Measurements from ENCODE around the gene RREB1. TPM values are rescaled to one million over a fixed set of nuclear protein-coding genes. Genes with fewer than 3 reads are reported as not detected.

RREB1 gene
- total and polyA plus RNA-seq, 2 experiments from 2014 or later, result 8.5 to 25.5 TPM

DNA sequence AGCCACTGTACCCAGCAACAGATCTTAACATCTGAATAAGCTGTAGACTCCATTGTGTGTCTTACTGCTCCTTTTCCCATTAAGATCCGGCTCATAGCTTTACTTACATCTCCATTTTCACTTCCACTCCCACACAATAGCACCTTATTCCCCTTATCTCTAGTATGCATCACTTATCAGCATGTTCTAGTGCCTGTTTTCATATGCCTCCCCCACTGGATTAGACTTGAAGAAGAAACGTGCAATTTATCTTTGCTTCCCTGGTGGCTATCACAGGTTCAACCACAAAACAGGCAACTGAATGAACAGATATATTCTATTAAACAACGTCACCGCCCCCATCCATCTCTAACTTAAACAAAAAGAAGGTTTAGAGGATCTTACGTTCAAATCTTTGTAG, 193.2 kb downstream of the RREB1 start:
- H3K27ac ChIP-seq (ENCODE audit: low read depth), result no peak overlapping the region
- Mint-ChIP-seq H3K27me3 (ENCODE audit: insufficient read depth, low read depth, poor library complexity) (no peaks in the 10 kb centered on the region), H3K4me3 (no peak overlapping the region), H3K9me3 (no peaks in the 10 kb centered on the region), H3K27ac (no peak overlapping the region), H3K4me1 (no peaks in the 10 kb centered on the region), H3K36me3 (ENCODE audit: low read depth) (peaks cover 85% of the 10 kb centered on the region)
- no peaks in the 10 kb centered on the region for H3K9me2 ChIP-seq (ENCODE audit: insufficient read depth)
- TF ChIP-seq ZNF114 (CRISPR knock-in tag; IDR thresholded peaks at IDR 0.05), result no peak
- TF ChIP-seq POLR2AphosphoS5 (IDR thresholded peaks at IDR 0.05; ENCODE audit: low read depth), result no peak
- TF ChIP-seq ETS1 (IDR thresholded peaks at IDR 0.05), result no peak
- TF ChIP-seq JUNB (IDR thresholded peaks at IDR 0.05; ENCODE audit: unreplicated experiment), result no peak
- TF ChIP-seq EZH2 (IDR thresholded peaks at IDR 0.05; ENCODE audit: low read depth, unreplicated experiment), result no peak
- TF ChIP-seq ZNF331 (CRISPR knock-in tag; IDR thresholded peaks at IDR 0.05; ENCODE audit: low read depth), result no peak
- TF ChIP-seq NANOG (IDR thresholded peaks at IDR 0.05; ENCODE audit: borderline replicate concordance), result no peak
- TF ChIP-seq STAT1 (IDR thresholded peaks at IDR 0.05; ENCODE audit: unreplicated experiment), result no peak
- TF ChIP-seq, protein P1, sequence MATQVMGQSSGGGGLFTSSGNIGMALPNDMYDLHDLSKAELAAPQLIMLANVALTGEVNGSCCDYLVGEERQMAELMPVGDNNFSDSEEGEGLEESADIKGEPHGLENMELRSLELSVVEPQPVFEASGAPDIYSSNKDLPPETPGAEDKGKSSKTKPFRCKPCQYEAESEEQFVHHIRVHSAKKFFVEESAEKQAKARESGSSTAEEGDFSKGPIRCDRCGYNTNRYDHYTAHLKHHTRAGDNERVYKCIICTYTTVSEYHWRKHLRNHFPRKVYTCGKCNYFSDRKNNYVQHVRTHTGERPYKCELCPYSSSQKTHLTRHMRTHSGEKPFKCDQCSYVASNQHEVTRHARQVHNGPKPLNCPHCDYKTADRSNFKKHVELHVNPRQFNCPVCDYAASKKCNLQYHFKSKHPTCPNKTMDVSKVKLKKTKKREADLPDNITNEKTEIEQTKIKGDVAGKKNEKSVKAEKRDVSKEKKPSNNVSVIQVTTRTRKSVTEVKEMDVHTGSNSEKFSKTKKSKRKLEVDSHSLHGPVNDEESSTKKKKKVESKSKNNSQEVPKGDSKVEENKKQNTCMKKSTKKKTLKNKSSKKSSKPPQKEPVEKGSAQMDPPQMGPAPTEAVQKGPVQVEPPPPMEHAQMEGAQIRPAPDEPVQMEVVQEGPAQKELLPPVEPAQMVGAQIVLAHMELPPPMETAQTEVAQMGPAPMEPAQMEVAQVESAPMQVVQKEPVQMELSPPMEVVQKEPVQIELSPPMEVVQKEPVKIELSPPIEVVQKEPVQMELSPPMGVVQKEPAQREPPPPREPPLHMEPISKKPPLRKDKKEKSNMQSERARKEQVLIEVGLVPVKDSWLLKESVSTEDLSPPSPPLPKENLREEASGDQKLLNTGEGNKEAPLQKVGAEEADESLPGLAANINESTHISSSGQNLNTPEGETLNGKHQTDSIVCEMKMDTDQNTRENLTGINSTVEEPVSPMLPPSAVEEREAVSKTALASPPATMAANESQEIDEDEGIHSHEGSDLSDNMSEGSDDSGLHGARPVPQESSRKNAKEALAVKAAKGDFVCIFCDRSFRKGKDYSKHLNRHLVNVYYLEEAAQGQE (IDR thresholded peaks at IDR 0.05; ENCODE audit: unreplicated experiment), result no peak
- TF ChIP-seq CREB1 (CRISPR knock-in tag; IDR thresholded peaks at IDR 0.05; ENCODE audit: low read depth), result no peak
- no peak for TF ChIP-seq CTCF (conservative IDR thresholded peaks at IDR 0.05; ENCODE audit: low read depth in 2 of 2)
- TF ChIP-seq, protein P2, sequence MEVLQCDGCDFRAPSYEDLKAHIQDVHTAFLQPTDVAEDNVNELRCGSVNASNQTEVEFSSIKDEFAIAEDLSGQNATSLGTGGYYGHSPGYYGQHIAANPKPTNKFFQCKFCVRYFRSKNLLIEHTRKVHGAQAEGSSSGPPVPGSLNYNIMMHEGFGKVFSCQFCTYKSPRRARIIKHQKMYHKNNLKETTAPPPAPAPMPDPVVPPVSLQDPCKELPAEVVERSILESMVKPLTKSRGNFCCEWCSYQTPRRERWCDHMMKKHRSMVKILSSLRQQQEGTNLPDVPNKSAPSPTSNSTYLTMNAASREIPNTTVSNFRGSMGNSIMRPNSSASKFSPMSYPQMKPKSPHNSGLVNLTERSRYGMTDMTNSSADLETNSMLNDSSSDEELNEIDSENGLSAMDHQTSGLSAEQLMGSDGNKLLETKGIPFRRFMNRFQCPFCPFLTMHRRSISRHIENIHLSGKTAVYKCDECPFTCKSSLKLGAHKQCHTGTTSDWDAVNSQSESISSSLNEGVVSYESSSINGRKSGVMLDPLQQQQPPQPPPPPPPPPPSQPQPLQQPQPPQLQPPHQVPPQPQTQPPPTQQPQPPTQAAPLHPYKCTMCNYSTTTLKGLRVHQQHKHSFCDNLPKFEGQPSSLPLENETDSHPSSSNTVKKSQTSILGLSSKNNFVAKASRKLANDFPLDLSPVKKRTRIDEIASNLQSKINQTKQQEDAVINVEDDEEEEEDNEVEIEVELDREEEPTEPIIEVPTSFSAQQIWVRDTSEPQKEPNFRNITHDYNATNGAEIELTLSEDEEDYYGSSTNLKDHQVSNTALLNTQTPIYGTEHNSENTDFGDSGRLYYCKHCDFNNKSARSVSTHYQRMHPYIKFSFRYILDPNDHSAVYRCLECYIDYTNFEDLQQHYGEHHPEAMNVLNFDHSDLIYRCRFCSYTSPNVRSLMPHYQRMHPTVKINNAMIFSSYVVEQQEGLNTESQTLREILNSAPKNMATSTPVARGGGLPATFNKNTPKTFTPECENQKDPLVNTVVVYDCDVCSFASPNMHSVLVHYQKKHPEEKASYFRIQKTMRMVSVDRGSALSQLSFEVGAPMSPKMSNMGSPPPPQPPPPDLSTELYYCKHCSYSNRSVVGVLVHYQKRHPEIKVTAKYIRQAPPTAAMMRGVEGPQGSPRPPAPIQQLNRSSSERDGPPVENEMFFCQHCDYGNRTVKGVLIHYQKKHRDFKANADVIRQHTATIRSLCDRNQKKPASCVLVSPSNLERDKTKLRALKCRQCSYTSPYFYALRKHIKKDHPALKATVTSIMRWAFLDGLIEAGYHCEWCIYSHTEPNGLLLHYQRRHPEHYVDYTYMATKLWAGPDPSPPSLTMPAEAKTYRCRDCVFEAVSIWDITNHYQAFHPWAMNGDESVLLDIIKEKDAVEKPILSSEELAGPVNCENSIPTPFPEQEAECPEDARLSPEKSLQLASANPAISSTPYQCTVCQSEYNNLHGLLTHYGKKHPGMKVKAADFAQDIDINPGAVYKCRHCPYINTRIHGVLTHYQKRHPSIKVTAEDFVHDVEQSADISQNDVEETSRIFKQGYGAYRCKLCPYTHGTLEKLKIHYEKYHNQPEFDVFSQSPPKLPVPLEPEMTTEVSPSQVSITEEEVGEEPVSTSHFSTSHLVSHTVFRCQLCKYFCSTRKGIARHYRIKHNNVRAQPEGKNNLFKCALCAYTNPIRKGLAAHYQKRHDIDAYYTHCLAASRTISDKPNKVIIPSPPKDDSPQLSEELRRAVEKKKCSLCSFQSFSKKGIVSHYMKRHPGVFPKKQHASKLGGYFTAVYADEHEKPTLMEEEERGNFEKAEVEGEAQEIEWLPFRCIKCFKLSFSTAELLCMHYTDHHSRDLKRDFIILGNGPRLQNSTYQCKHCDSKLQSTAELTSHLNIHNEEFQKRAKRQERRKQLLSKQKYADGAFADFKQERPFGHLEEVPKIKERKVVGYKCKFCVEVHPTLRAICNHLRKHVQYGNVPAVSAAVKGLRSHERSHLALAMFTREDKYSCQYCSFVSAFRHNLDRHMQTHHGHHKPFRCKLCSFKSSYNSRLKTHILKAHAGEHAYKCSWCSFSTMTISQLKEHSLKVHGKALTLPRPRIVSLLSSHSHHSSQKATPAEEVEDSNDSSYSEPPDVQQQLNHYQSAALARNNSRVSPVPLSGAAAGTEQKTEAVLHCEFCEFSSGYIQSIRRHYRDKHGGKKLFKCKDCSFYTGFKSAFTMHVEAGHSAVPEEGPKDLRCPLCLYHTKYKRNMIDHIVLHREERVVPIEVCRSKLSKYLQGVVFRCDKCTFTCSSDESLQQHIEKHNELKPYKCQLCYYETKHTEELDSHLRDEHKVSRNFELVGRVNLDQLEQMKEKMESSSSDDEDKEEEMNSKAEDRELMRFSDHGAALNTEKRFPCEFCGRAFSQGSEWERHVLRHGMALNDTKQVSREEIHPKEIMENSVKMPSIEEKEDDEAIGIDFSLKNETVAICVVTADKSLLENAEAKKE (CRISPR knock-in tag; IDR thresholded peaks at IDR 0.05), result no peak
- TF ChIP-seq EZH2phosphoT487 (IDR thresholded peaks at IDR 0.05; ENCODE audit: unreplicated experiment), result no peak
- H3K4me3 ChIP-seq, result no peak overlapping the region
- peaks cover 13% of the 10 kb centered on the region for H4K20me1 ChIP-seq (replicated peaks; ENCODE audit: insufficient read depth)
- H3K79me2 ChIP-seq (replicated peaks; ENCODE audit: insufficient read depth), result peaks cover 25% of the 10 kb centered on the region
- H3K4me2 ChIP-seq, result no peak overlapping the region
- no peaks in the 10 kb centered on the region for H3K4me1 ChIP-seq (ENCODE audit: insufficient read depth)
- DNase-seq (ENCODE audit: low spot score) (no peak), ATAC-seq (no peak)
- H3F3A ChIP-seq (replicated peaks; ENCODE audit: low read depth), result no peaks in the 10 kb centered on the region
- H2AFZ ChIP-seq, result no peak overlapping the region
- no peaks in the 10 kb centered on the region for H3K27me3 ChIP-seq (ENCODE audit: insufficient read depth)
- peaks cover 87% of the 10 kb centered on the region for H3K36me3 ChIP-seq (ENCODE audit: insufficient read depth)

Data from GM23338 (cell line).